Right lobe of liver (tissue), 6 donors: ENCODE data around the gene COPS7A. TPM values are rescaled to one million over a fixed set of nuclear protein-coding genes. Genes with fewer than 3 reads are reported as not detected.

Experiments
- ATAC-seq, 4 donors: fragments of 200-7000 bp; cut with Tn5 transposase; one replicate each; pipeline ENCODE4 v1.9.1; 2020; ENCODE audit warnings: mild to moderate bottlenecking in 4 of 4, moderate library complexity in 4 of 4
- DNase-seq, 3 donors: peaks; one replicate each; pipeline ENCODE4 v3.0.0-alpha.2; 2020
- H3K27ac ChIP-seq, 3 donors: fragments of 200-600 bp; one replicate each; pipeline ENCODE4 v1.8.0; 2022
- H3K27me3 ChIP-seq, 2 donors: fragments of 200-600 bp; one replicate each; pipeline ENCODE4 v1.8.0; 2022
- H3K36me3 ChIP-seq, 4 donors: fragments of 200-600 bp; sonication (generic) in 1 of 4; one replicate each; pipeline versions ENCODE4 v1.5.1 to v1.8.0; 2017 to 2022; ENCODE audit warnings: control low read depth in 1 of 4
- H3K4me1 ChIP-seq, 4 donors: fragments of 200-600 bp; sonication (generic) in 1 of 4; one replicate each; pipeline versions ENCODE4 v1.5.1 to v1.8.0; 2017 to 2022; ENCODE audit warnings: control low read depth in 1 of 4
- H3K4me3 ChIP-seq, 3 donors: fragments of 200-600 bp; one replicate each; pipeline ENCODE4 v1.8.0; 2022
- H3K9me3 ChIP-seq, 4 donors: fragments of 200-600 bp; sonication (generic) in 1 of 4; one replicate each; pipeline versions ENCODE4 v1.5.1 to v1.8.0; 2017 to 2022; ENCODE audit warnings: control low read depth in 1 of 4
- POLR2A ChIP-seq: fragments of 450-650 bp; IDR thresholded peaks from one replicate; pipeline ENCODE4 v1.6.1; 2017; ENCODE audit warnings: antibody characterized with exemption, mild to moderate bottlenecking
- WGBS: methylation state at CpG from one replicate; pipeline ENCODE4 v1.1.6; 2018; ENCODE audit warnings: low coverage, low lambda C conversion rate; ENCODE audit not compliant: insufficient coverage; ENCODE audit errors: missing lambda C conversion rate; 5-methylcytosine and 5-hydroxymethylcytosine counted together
- intact Hi-C, 2 donors: fragments of 100-400 bp; cut with DNase I; formaldehyde crosslinking; loops; one replicate each; pipeline versions ENCODE4 v1.11.2 to v1.14.1; 2022
- total RNA-seq, 6 experiments: library from RNA; depleted of rRNA in 2 of 6; stranded (reverse); fragments of >200 nt in 2 of 6; fragmentation: NEBNext Ultra II Directional in 3 of 6; extraction: Animal tissue kit (Norgen Biotek cat#: 25700) in 3 of 6; gene quantifications; one replicate each; pipeline versions ENCODE4 v1.1.0 to v1.2.4, GENCODE V29; 2016 to 2023
- TF ChIP-seq, protein P1 (sequence below), 4 donors: fragments of 200-600 bp in 3 of 4; fragments of 450-650 bp in 1 of 4; IDR thresholded peaks; one replicate each; pipeline versions ENCODE4 v1.5.1 to v1.8.0; 2016 to 2022; ENCODE audit warnings: antibody characterized with exemption in 4 of 4, mild to moderate bottlenecking in 2 of 4
- donor health status: DM: no; HTN: yes; CAD: no.
- donor health status: DM: no; HTN: no; CAD: no.
- donor health status: DM: no; HTN: no; CAD: no.
- donor health status: DM: no; HTN: yes; CAD: no.
- donor health status: DM: no; HTN: yes; CAD: no.

Gene COPS7A
- total RNA-seq, 6 experiments from 2014 or later, result 26.7 to 49.5 (median 30.6) TPM

DNA sequence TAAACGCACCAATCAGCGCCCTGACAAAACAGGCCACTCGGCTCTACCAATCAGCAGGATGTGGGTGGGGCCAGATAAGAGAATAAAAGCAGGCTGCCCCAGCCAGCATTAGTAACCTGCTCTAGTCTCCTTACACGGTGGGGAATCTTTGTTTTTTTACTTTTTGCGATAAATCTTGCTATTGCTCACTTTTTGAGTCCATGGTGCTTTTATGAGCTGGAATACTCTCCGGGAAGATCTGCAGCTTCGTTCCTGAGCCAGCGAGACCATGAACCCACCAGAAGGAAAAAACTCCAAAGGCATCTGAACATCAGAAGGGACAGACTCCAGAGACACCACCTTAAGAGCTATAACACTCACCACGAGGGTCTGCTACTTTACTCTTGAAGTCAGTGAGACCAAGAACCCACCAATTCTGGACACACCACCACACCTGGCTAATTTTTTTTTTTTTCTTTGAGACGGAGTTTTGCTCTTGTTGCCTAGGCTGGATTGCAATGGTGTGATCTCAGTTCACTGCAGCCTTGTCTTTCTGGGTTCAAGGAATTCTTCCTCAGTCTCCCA is 6.9 kb upstream of the COPS7A start:
- Histone ChIP-seq H3K36me3 (no peaks in the 10 kb centered on the region), H3K27me3 (no peaks in the 10 kb centered on the region), H3K4me1 (no peaks in the 10 kb centered on the region), H3K9me3 (no peaks in the 10 kb centered on the region), H3K4me3 (no peak overlapping the region), H3K27ac (no peak overlapping the region)
- ATAC-seq, result no peak
- intact Hi-C loops, result no loop called here
- DNase-seq, result no peak
- TF ChIP-seq, protein P1, sequence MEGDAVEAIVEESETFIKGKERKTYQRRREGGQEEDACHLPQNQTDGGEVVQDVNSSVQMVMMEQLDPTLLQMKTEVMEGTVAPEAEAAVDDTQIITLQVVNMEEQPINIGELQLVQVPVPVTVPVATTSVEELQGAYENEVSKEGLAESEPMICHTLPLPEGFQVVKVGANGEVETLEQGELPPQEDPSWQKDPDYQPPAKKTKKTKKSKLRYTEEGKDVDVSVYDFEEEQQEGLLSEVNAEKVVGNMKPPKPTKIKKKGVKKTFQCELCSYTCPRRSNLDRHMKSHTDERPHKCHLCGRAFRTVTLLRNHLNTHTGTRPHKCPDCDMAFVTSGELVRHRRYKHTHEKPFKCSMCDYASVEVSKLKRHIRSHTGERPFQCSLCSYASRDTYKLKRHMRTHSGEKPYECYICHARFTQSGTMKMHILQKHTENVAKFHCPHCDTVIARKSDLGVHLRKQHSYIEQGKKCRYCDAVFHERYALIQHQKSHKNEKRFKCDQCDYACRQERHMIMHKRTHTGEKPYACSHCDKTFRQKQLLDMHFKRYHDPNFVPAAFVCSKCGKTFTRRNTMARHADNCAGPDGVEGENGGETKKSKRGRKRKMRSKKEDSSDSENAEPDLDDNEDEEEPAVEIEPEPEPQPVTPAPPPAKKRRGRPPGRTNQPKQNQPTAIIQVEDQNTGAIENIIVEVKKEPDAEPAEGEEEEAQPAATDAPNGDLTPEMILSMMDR (IDR thresholded peaks at IDR 0.05), result no peak
- TF ChIP-seq POLR2A, result no peak
- 54% methylated on average over 6 of the region's 10 CpGs for WGBS

- H3K4me3 ChIP-seq, result no peak overlapping the region
- no peak overlapping the region for H3K27ac ChIP-seq
- H3K4me1 ChIP-seq, result peaks cover 0 to 13% (median 0%) of the 10 kb centered on the region in 4 donors
- H3K36me3 ChIP-seq, result peaks cover 0 to 5% (median 0%) of the 10 kb centered on the region in 4 donors
- TF ChIP-seq, protein P1 (IDR thresholded peaks at IDR 0.05), result no peak
- no peak for TF ChIP-seq POLR2A
- 65% methylated on average over 3 of the region's 3 CpGs for WGBS
- H3K9me3 ChIP-seq, result no peaks in the 10 kb centered on the region
- DNase-seq, result no peak
- intact Hi-C loops, result loop anchor here (10.0 kb wide), 2 partner anchors 58 to 68 kb away; partner anchors contain the start of gene ING4 (in 1 of the 2)
- no peak for ATAC-seq
- no peaks in the 10 kb centered on the region for H3K27me3 ChIP-seq
Measured at GRCh38 chr12:6722863-6723262, 983 bp upstream of the COPS7A start.

DNA sequence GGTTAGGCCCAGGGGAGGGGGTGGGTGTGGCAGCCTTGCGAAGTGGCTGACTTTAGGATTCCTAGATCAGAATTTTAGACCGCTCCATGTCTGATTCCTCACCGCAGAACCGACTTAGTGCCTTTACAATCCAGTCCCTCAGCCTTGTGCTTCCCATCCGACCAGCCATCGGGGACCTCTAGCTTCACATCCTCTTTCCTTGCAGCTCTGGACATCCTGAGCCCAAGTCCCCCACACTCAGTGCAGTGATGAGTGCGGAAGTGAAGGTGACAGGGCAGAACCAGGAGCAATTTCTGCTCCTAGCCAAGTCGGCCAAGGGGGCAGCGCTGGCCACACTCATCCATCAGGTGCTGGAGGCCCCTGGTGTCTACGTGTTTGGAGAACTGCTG is 557 bp downstream of the COPS7A start:
- Histone ChIP-seq H3K4me3 (peak overlapping the region; percentile 55 to 74 (median 68)), H3K27me3 (no peaks in the 10 kb centered on the region), H3K27ac (peak overlapping the region; percentile 58 to 82 (median 79)), H3K9me3 (no peaks in the 10 kb centered on the region), H3K4me1 (peaks cover 0 to 13% (median 0%) of the 10 kb centered on the region in 4 donors), H3K36me3 (peaks cover 0 to 21% (median 2%) of the 10 kb centered on the region in 4 donors)
- 15% methylated on average over 8 of the region's 10 CpGs for WGBS
- DNase-seq, result no peak
- peak; percentile 3 to 17 (median 12) for ATAC-seq
- TF ChIP-seq, protein P1 (IDR thresholded peaks at IDR 0.05), result no peak
- TF ChIP-seq POLR2A, result no peak
- intact Hi-C loops, result loop anchor here (10.0 kb wide), 2 partner anchors 60 to 70 kb away; partner anchors contain the start of gene ING4 (in 1 of the 2)

DNA sequence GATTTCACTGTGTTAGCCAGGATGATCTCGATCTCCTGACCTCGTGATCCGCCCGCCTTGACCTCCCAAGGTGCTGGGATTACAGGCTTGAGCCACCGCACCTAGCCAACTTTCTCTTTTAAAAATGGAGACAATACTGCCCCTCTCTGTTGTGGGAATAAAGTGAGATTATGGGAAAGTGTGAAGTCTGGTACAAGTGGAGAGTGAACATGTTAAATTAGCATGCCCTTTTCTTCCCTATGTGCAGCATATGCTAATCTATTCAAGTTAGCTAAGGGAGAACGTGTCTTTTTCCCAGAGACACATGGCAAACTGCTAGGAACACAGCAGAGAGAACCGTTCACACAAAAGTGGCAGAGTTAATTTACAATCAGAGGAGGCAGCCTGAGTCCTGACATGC is 1.5 kb downstream of the COPS7A start:
- Histone ChIP-seq H3K4me1 (peaks cover 0 to 13% (median 0%) of the 10 kb centered on the region in 4 donors), H3K36me3 (peaks cover 0 to 30% (median 4%) of the 10 kb centered on the region in 4 donors), H3K27ac (no peak overlapping the region), H3K27me3 (no peaks in the 10 kb centered on the region), H3K9me3 (no peaks in the 10 kb centered on the region), H3K4me3 (no peak overlapping the region)
- intact Hi-C loops, result loop anchor here (10.0 kb wide), 2 partner anchors 61 to 71 kb away; partner anchors contain the start of gene ING4 (in 1 of the 2)
- DNase-seq (no peak), ATAC-seq (no peak)
- WGBS, result 86% methylated on average over 7 of the region's 7 CpGs
- TF ChIP-seq POLR2A, result no peak
- TF ChIP-seq, protein P1 (IDR thresholded peaks at IDR 0.05), result no peak
